Kidney (tissue), 14 donors: ENCODE measurements around the gene SPEF1. TPM values are rescaled to one million over a fixed set of nuclear protein-coding genes. Genes with fewer than 3 reads are reported as not detected.

Experiments
- DNase-seq, 5 donors: peaks; one replicate each; pipeline ENCODE4 v3.0.0-alpha.2; 2013 to 2020
- FAIRE-seq: peaks from 2 replicates; lab custom pipeline; 2012; peaks lifted over from hg19 to GRCh38; lab: Jason Lieb, UNC
- H3K27ac ChIP-seq, 2 donors: one replicate each; pipeline ENCODE4 v1.7.0; 2013; ENCODE audit warnings: low read depth in 2 of 2, low read length in 2 of 2, inconsistent platforms in 1 of 2
- H3K27me3 ChIP-seq: one replicate; pipeline ENCODE4 v1.7.1; 2013; ENCODE audit warnings: low read length, inconsistent platforms; ENCODE audit not compliant: control insufficient read depth, insufficient read depth
- H3K36me3 ChIP-seq, 3 donors: one replicate each; pipeline versions ENCODE4 v1.7.0 to v1.7.1; 2013; ENCODE audit warnings: low read length in 3 of 3, control low read depth in 1 of 3, inconsistent platforms in 1 of 3; ENCODE audit not compliant: insufficient read depth in 3 of 3, control insufficient read depth in 2 of 3
- H3K4me1 ChIP-seq, 3 donors: one replicate each; pipeline versions ENCODE4 v1.7.0 to v1.7.1; 2013; ENCODE audit warnings: low read length in 3 of 3, inconsistent platforms in 1 of 3, low read depth in 1 of 3; ENCODE audit not compliant: control insufficient read depth in 2 of 3, insufficient read depth in 2 of 3
- H3K4me3 ChIP-seq, 3 donors: one replicate each; pipeline versions ENCODE4 v1.7.0 to v1.8.1; 2013; ENCODE audit warnings: low read length in 3 of 3, control low read depth in 1 of 3, inconsistent platforms in 1 of 3
- H3K9ac ChIP-seq, 3 donors: one replicate each; pipeline versions ENCODE4 v1.7.0 to v1.7.1; 2013; ENCODE audit warnings: low read length in 3 of 3, control low read depth in 1 of 3, inconsistent platforms in 1 of 3
- H3K9me3 ChIP-seq, 3 donors: one replicate each; pipeline versions ENCODE4 v1.7.0 to v1.7.1; 2013; ENCODE audit warnings: low read length in 3 of 3, control low read depth in 1 of 3, inconsistent platforms in 1 of 3; ENCODE audit not compliant: control insufficient read depth in 2 of 3, insufficient read depth in 1 of 3
- CTCF ChIP-seq: IDR thresholded peaks from 3 replicates; pipeline ENCODE4 v1.5.1; 2012; ENCODE audit warnings: mild to moderate bottlenecking, moderate library complexity, borderline replicate concordance; ENCODE audit not compliant: insufficient read depth; ENCODE audit errors: extremely low read depth
- intact Hi-C: fragments of 100-400 bp; cut with DNase I; formaldehyde crosslinking; loops from one replicate; pipeline ENCODE4 v1.11.1; 2022
- polyA plus RNA-seq: library from polyadenylated mRNA; stranded (reverse); fragments of 350-450 nt; fragmentation: Illumina TruSeq; extraction: RNeasy Lipid Tissue Mini Kit (QIAGEN cat#74804); gene quantifications from one replicate; pipeline ENCODE4 v1.2.3, GENCODE V29; 2014; ENCODE audit warnings: low read depth, low replicate concordance; ENCODE audit not compliant: insufficient read depth
- total RNA-seq: library from RNA; stranded (reverse); fragmentation: NEBNext Ultra II Directional; extraction: Animal tissue kit (Norgen Biotek cat#: 25700); gene quantifications from one replicate; pipeline ENCODE4 v1.2.1, GENCODE V29; 2021
- donor health status: control.
- donor health status: control.
- donor health status: control.
- donor health status: control.
- donor health status: control.
- donor health status: DM: yes; HTN: yes; CAD: no.
- donor health status: Normal renal cell carcinoma (clear cell type).

Gene SPEF1
- total and polyA plus RNA-seq, 2 donors from 2014 or later = 3.4 to 3.8 TPM

GRCh38 chr20:3768342-3769130 lies 12.7 kb downstream of the SPEF1 start:
- TF ChIP-seq CTCF = peak; percentile 38
- peak overlapping the region; percentile 87 to 91 for H3K27ac ChIP-seq
- intact Hi-C loops = no loop called here
- H3K36me3 ChIP-seq = no peaks in the 10 kb centered on the region
- H3K27me3 ChIP-seq = no peaks in the 10 kb centered on the region
- peak overlapping the region; percentile 73 to 88 (median 85) for H3K4me3 ChIP-seq
- H3K4me1 ChIP-seq = peaks cover 0 to 14% (median 4%) of the 10 kb centered on the region in 3 donors
- H3K9me3 ChIP-seq = no peaks in the 10 kb centered on the region
- peak overlapping the region in 2 of 3 donors; percentile 81 to 94 for H3K9ac ChIP-seq
- FAIRE-seq (no peak), DNase-seq (peak; percentile 83 to 92 (median 90))

- H3K4me3 ChIP-seq = peak within 1 kb of the TSS; percentile 73 to 88 (median 85)
- H3K4me1 ChIP-seq = peaks cover 0 to 14% (median 4%) of the 10 kb centered on the region in 3 donors
- peak; percentile 97 to 100 (median 99) for DNase-seq
- peak; percentile 90 for FAIRE-seq
- peak within 1 kb of the TSS; percentile 54 to 94 (median 81) for H3K9ac ChIP-seq
- no peaks in the 10 kb centered on the region for H3K9me3 ChIP-seq
- H3K27ac ChIP-seq = peak within 1 kb of the TSS; percentile 87 to 91
- intact Hi-C loops = no loop called here
- peak; percentile 1 for TF ChIP-seq CTCF
- H3K27me3 ChIP-seq = no peaks in the 10 kb centered on the region
- H3K36me3 ChIP-seq = no peaks in the 10 kb centered on the region
Measured at GRCh38 chr20:3767427-3768341, 13.6 kb downstream of the SPEF1 start, which contains the start of gene ADISSP. TSS of gene ADISSP (minus strand) at chr20:3767753. CDS start at chr20:3760100, 7,653 bp downstream.

- TF ChIP-seq CTCF = no peak
- H3K9ac ChIP-seq = peak overlapping the region in 2 of 3 donors; percentile 46 to 51
- intact Hi-C loops = no loop called here
- peak overlapping the region; percentile 37 to 85 (median 54) for H3K4me3 ChIP-seq
- no peaks in the 10 kb centered on the region for H3K27me3 ChIP-seq
- H3K9me3 ChIP-seq = no peaks in the 10 kb centered on the region
- H3K27ac ChIP-seq = no peak overlapping the region
- FAIRE-seq (no peak), DNase-seq (no peak)
- peaks cover 0 to 14% (median 4%) of the 10 kb centered on the region in 3 donors for H3K4me1 ChIP-seq
- no peaks in the 10 kb centered on the region for H3K36me3 ChIP-seq
Measured at GRCh38 chr20:3767110-3767426, 14.2 kb downstream of the SPEF1 start.
